Epithelial cell of esophagus (primary cell): ENCODE results near the gene CCSER1.
"Not testable (repeated sequence)": the region's sequence is repeated elsewhere in the genome, so short reads cannot be mapped to it uniquely, and the experiment has no call there.

Experiments used
- DNase-seq: peaks from one replicate; pipeline ENCODE4 v3.0.0; 2010; ENCODE audit warnings: low read depth
- H3K4me3 ChIP-seq: 2 replicates; pipeline ENCODE4 v1.5.1; 2011; ENCODE audit warnings: mild to moderate bottlenecking, low read length, control low read depth
- TF ChIP-seq, protein P1 (sequence below): IDR thresholded peaks from 2 replicates; pipeline ENCODE4 v1.5.1; 2011; ENCODE audit warnings: low read depth, mild to moderate bottlenecking, low read length, control low read depth, inconsistent platforms; ENCODE audit not compliant: insufficient read depth; ENCODE audit errors: missing control alignments

Gene CCSER1

DNA sequence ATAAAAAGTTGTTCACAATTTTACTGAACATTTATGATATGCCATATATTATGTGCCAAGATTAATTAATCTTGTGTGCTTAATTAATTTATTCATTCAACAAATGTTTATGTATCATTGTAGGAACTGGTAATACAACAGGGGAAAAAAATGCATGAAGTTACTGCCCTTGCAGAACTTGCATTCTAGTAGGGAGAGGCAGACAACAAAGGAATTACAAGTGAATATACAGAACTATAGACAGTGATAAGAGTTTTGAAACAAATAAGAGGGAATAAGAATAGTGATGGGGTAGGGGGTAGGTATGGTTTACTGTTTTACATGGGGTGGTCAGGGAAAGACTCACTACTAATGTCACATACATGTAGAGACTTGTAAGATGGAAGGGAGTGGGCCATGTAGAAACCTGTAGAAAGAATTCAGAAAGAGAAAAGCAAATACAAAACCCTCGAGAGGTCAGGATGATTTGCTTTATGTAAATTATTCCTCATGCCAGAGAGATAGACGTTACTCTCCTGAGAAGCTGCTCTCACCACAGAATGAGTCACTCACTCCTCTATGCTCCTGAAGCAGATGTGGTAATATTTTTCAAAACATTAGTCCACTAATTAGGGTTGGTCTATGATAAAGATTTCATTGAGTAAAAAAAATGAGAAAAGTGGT lies 1321.6 kb downstream of the CCSER1 start:
- peak; percentile 95 for DNase-seq
- TF ChIP-seq, protein P1, sequence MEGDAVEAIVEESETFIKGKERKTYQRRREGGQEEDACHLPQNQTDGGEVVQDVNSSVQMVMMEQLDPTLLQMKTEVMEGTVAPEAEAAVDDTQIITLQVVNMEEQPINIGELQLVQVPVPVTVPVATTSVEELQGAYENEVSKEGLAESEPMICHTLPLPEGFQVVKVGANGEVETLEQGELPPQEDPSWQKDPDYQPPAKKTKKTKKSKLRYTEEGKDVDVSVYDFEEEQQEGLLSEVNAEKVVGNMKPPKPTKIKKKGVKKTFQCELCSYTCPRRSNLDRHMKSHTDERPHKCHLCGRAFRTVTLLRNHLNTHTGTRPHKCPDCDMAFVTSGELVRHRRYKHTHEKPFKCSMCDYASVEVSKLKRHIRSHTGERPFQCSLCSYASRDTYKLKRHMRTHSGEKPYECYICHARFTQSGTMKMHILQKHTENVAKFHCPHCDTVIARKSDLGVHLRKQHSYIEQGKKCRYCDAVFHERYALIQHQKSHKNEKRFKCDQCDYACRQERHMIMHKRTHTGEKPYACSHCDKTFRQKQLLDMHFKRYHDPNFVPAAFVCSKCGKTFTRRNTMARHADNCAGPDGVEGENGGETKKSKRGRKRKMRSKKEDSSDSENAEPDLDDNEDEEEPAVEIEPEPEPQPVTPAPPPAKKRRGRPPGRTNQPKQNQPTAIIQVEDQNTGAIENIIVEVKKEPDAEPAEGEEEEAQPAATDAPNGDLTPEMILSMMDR: no peak
- H3K4me3 ChIP-seq: no peak overlapping the region

DNA sequence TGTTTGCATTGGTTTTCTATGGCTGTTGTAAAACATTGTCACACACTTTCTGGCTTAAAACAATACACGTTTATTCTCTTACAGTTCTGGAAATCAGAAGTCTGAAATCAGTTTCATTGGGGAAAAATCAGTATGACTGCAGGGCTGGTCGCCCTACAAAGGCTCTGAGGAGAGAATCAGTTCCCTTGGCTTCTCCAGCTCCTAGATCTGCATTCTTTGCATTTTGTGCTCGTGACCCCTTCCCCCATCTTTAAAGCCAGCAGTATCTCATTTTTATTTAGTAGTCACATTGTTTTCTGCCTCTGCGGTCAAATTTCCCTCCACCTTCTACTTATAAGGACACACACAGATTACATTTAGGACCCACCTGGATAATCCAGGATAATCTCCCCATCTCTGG lies 1326.9 kb downstream of the CCSER1 start:
- TF ChIP-seq, protein P1: no peak
- no peak overlapping the region for H3K4me3 ChIP-seq
- no peak for DNase-seq

DNA sequence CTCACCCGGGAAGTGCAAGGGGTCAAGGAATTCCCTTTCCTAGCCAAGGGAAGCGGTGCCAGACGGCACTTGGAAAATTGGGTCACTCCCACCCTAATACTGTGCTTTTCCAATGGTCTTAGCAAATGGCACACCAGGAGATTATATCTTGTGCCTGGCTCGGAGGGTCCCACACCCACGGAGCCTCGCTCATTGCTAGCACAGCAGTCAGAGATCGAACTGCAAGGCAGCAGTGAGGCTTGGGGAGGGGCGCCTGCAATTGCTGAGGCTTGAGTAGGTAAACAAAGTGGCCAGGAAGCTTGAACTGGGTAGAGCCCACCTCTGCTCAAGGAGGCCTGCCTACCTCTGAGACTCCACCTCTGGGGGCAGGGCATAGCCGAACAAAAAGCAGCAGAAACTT lies 1335.4 kb downstream of the CCSER1 start:
- not testable (repeated sequence) for H3K4me3 ChIP-seq, DNase-seq

DNA sequence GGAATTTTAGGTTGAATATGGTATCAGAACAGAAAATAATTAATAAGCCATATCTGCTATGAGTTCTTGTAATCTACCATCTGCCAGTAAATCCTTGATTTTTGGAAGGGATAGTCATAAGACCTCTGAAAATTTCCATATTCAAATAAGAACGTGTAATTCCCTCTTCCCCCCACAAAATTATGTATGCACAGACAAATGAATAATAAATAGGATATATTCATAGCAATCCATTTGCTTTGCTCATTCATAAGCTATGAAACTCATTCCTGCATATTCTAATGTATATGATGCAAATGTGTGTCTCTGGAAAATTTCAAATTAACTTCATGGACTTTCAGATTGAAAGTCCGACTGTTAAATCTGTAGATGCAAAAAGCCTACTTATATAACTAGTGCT lies 1343.5 kb downstream of the CCSER1 start:
- TF ChIP-seq, protein P1: no peak
- H3K4me3 ChIP-seq: no peak overlapping the region
- no peak for DNase-seq

DNA sequence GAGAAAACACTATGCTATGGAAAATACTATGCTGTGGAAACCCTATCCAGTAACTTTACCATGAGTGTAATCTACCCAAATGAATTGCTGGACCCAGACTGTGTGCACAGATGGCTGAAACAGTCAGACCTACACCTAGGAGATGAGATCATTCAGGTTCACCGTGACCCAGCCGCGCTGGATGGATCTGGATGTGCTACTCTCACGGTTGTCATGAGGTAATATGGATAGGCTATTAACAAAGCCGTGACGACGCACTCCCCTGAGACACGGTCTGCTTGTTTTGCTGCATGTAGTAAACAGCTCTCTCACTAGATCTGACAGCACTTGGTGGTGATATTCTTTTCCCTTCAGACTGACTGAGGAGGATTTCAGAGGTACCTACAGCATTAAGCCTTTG lies 1344.1 kb downstream of the CCSER1 start:
- H3K4me3 ChIP-seq: no peak overlapping the region
- TF ChIP-seq, protein P1: no peak
- DNase-seq: no peak

DNA sequence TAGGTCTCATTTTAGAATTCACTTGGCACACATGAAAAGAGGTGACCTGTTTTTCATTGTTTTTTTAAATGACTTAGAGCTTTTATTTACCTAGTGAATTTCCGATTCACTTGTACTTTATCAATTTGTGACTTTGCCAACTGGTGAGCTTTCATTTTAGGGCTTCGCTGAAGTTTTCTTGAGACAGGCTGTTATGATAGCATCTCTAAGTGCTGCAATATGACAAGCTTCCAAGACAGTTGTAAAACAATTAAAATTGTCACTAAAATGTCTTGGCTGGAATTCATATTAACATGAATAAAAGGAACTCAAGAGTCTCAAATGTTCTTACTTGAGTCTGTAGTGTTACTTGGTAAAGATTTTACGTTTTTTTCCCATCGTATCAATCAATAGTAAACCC lies 1344.9 kb downstream of the CCSER1 start:
- no peak for DNase-seq
- TF ChIP-seq, protein P1: no peak
- H3K4me3 ChIP-seq: no peak overlapping the region

DNA sequence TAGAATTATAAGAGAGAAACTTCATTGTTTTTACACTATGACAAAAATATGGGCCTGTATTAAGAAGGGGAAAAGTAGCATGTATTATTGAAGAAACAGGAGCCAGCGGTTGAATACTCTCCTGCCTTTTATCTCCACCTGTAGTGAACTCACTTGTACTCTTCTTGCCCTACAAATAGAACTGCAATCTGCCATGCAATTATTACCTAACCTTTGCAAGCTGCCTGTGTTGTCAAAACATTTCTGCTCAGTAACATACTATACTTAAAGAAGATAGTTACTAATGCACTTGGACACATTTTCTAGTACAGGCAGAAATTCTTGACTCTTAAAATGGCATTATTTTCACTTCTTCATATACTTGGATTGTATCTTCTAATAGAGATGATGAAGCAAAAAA lies 1358.2 kb downstream of the CCSER1 start:
- no peak overlapping the region for H3K4me3 ChIP-seq
- TF ChIP-seq, protein P1: no peak
- no peak for DNase-seq

DNA sequence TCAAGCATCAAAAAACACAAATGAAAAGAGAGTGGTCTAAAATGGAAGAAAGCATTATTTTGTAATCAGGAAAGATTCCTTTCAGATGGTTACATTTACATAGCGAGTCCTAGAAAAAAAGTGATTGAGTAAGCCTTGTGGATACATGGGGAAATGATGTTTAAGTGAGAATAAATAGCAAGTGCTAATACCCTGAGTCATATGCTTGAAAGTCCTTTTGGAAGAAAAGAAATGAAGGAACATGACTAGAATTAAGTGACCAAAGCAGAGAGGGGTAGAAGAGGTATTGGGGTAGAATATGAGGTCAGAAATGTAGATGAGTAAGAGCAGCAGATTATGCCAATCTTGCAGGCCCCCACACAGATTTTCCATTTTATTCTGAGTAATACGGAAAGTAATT lies 1361.8 kb downstream of the CCSER1 start:
- TF ChIP-seq, protein P1: no peak
- DNase-seq: peak; percentile 35
- no peak overlapping the region for H3K4me3 ChIP-seq
